Transverse colon (tissue), 4 donors: ENCODE measurements around the gene SIGLEC7. TPM values are rescaled to one million over a fixed set of nuclear protein-coding genes. Genes with fewer than 3 reads are reported as not detected.

Experiments
- DNase-seq: peaks from one replicate; pipeline ENCODE4 v3.0.0-alpha.2; 2019
- H3K27ac ChIP-seq, 4 donors: fragments of 200-600 bp; sonication (generic); 2 replicates each; pipeline ENCODE4 v1.5.1; 2016 to 2018; ENCODE audit warnings: inconsistent platforms in 4 of 4
- H3K27me3 ChIP-seq: fragments of 200-600 bp; sonication (generic); 2 replicates; pipeline ENCODE4 v1.5.1; 2017; ENCODE audit warnings: inconsistent platforms
- H3K36me3 ChIP-seq, 4 donors: fragments of 200-600 bp; sonication (generic); 2 replicates each; pipeline ENCODE4 v1.5.1; 2017 to 2019; ENCODE audit warnings: inconsistent platforms in 4 of 4
- H3K4me1 ChIP-seq, 4 donors: fragments of 200-600 bp; sonication (generic); 2 replicates each; pipeline ENCODE4 v1.5.1; 2017 to 2020; ENCODE audit warnings: inconsistent platforms in 4 of 4
- H3K4me3 ChIP-seq, 4 donors: fragments of 200-600 bp; sonication (generic); 1 replicate in 1 of 4; 2 replicates in 3 of 4; pipeline versions ENCODE4 v1.5.1 to v1.6.1; 2017 to 2019; ENCODE audit warnings: inconsistent platforms in 4 of 4
- H3K9me3 ChIP-seq, 2 donors: fragments of 200-600 bp; sonication (generic); 2 replicates each; pipeline ENCODE4 v1.5.1; 2017 to 2019; ENCODE audit warnings: inconsistent platforms in 2 of 2
- CTCF ChIP-seq, 5 experiments: fragments of 200-600 bp in 3 of 5; fragments of 450-650 bp in 2 of 5; sonication (generic) in 3 of 5; IDR thresholded peaks; 1 replicate in 2 of 5; 2 replicates in 3 of 5; pipeline ENCODE4 v1.5.1; 2016 to 2017; ENCODE audit warnings: antibody characterized with exemption in 5 of 5, inconsistent platforms in 3 of 5, mild to moderate bottlenecking in 2 of 5, moderate library complexity in 1 of 5
- EP300 ChIP-seq: sonication (generic); formaldehyde crosslinking; IDR thresholded peaks from one replicate; pipeline ENCODE4 v1.6.1; 2017; ENCODE audit warnings: antibody characterized with exemption, low read depth
- POLR2A ChIP-seq: fragments of 450-650 bp; IDR thresholded peaks from one replicate; pipeline ENCODE4 v1.6.1; 2016; ENCODE audit warnings: antibody characterized with exemption, mild to moderate bottlenecking, moderate library complexity
- POLR2AphosphoS5 ChIP-seq, 3 donors: sonication (generic); formaldehyde crosslinking; IDR thresholded peaks; one replicate each; pipeline ENCODE4 v1.6.1; 2016; ENCODE audit warnings: antibody characterized with exemption in 3 of 3
- WGBS, 2 donors: methylation state at CpG; one replicate each; pipeline ENCODE4 v1.1.5; 2018; ENCODE audit warnings: low coverage in 1 of 2; 5-methylcytosine and 5-hydroxymethylcytosine counted together
- in situ Hi-C, 4 donors: fragments of 200-750 bp; cut with MboI; loops; one replicate each; pipeline versions ENCODE4 v1.15.0 to v1.15.1; 2017; ENCODE audit warnings: low sequenced_read_pairs in 3 of 4, low pct_ligation_motif_present in 1 of 4, low pct_unique_long_range_greater_than_20kb in 1 of 4
- intact Hi-C: fragments of 100-400 bp; cut with DNase I; formaldehyde crosslinking; loops from one replicate; pipeline ENCODE4 v1.15.1; 2023; ENCODE audit warnings: low total_unique reads
- total RNA-seq, 4 donors: library from RNA; depleted of rRNA; stranded (reverse); fragments of >200 nt; gene quantifications; one replicate each; pipeline ENCODE4 v1.1.0, GENCODE V29; 2016

The SIGLEC7 gene
- total RNA-seq, 4 donors from 2014 or later = 0.82 to 2.1 TPM; not detected in 2

GRCh38 chr19:51198641-51199040 is 56.5 kb downstream of the SIGLEC7 start:
- no peak overlapping the region for H3K27ac ChIP-seq
- no peaks in the 10 kb centered on the region for H3K36me3 ChIP-seq
- DNase-seq = no peak
- H3K27me3 ChIP-seq = no peaks in the 10 kb centered on the region
- in situ Hi-C loops = no loop called here
- H3K4me1 ChIP-seq = no peaks in the 10 kb centered on the region
- no peak for TF ChIP-seq POLR2A
- TF ChIP-seq POLR2AphosphoS5 (IDR thresholded peaks at IDR 0.05) = no peak
- no peak for TF ChIP-seq CTCF (IDR thresholded peaks at IDR 0.05)
- TF ChIP-seq EP300 = no peak
- H3K9me3 ChIP-seq = no peaks in the 10 kb centered on the region
- WGBS, 2 donors = 66% methylated on average over 9 of the region's 9 CpGs; no CpG with 5 or more reads in 1 of the 2 donors
- H3K4me3 ChIP-seq = no peak overlapping the region
- intact Hi-C loops = no loop called here

GRCh38 chr19:51200071-51200666 is 58.1 kb downstream of the SIGLEC7 start:
- H3K36me3 ChIP-seq = no peaks in the 10 kb centered on the region
- intact Hi-C loops (no loop called here), in situ Hi-C loops (no loop called here)
- no peaks in the 10 kb centered on the region for H3K9me3 ChIP-seq
- TF ChIP-seq POLR2AphosphoS5 (IDR thresholded peaks at IDR 0.05) = no peak
- no peak for TF ChIP-seq CTCF (IDR thresholded peaks at IDR 0.05)
- no peak for TF ChIP-seq EP300
- no peak for TF ChIP-seq POLR2A
- no peak overlapping the region for H3K27ac ChIP-seq
- no peak for DNase-seq
- H3K27me3 ChIP-seq = no peaks in the 10 kb centered on the region
- H3K4me1 ChIP-seq = no peaks in the 10 kb centered on the region
- WGBS, 2 donors = 67 to 68% methylated on average over 7 to 10 of the region's 10 CpGs
- H3K4me3 ChIP-seq = no peak overlapping the region

GRCh38 chr19:51201712-51202111 is 59.6 kb downstream of the SIGLEC7 start:
- no peaks in the 10 kb centered on the region for H3K4me1 ChIP-seq
- no peak for DNase-seq
- H3K27ac ChIP-seq = no peak overlapping the region
- H3K4me3 ChIP-seq = no peak overlapping the region
- in situ Hi-C loops = no loop called here
- no peaks in the 10 kb centered on the region for H3K9me3 ChIP-seq
- 65% methylated on average over 2 of the region's 5 CpGs; no CpG with 5 or more reads in 1 of the 2 donors for WGBS, 2 donors
- no peaks in the 10 kb centered on the region for H3K27me3 ChIP-seq
- intact Hi-C loops = no loop called here
- no peak for TF ChIP-seq EP300
- TF ChIP-seq POLR2A = no peak
- no peak for TF ChIP-seq CTCF (IDR thresholded peaks at IDR 0.05)
- no peak for TF ChIP-seq POLR2AphosphoS5 (IDR thresholded peaks at IDR 0.05)
- no peaks in the 10 kb centered on the region for H3K36me3 ChIP-seq

Other genes starting within 250 kb of the SIGLEC7 start
- 1 to 10 TPM in 1 of 4 donors, not detected in 3; 3.0 TPM for gene KLK4, start 230.9 kb upstream of the SIGLEC7 start, total RNA-seq
- gene KLK5, start 189.3 kb upstream of the SIGLEC7 start, total RNA-seq = not detected
- gene KLK6, start 172.7 kb upstream of the SIGLEC7 start, total RNA-seq = not detected
- gene KLK7, start 158.4 kb upstream of the SIGLEC7 start, total RNA-seq = not detected
- gene KLK8, start 140.7 kb upstream of the SIGLEC7 start, total RNA-seq = not detected
- gene KLK10, start 122.6 kb upstream of the SIGLEC7 start, total RNA-seq = 1 to 10 TPM in 1 of 4 donors, under 1 TPM in 1, not detected in 2; 0.27 to 1.3 TPM
- gene KLK11, start 115.7 kb upstream of the SIGLEC7 start, total RNA-seq = under 1 TPM in 2 of 4 donors, not detected in 2; 0.55 to 0.79 TPM
- under 1 TPM in 1 of 4 donors, not detected in 3; 0.41 TPM for gene KLK12, start 107.3 kb upstream of the SIGLEC7 start, total RNA-seq
- 1 to 10 TPM in 1 of 4 donors, not detected in 3; 3.3 TPM for gene KLK13, start 77.2 kb upstream of the SIGLEC7 start, total RNA-seq
- under 1 TPM in 1 of 4 donors, not detected in 3; 0.82 TPM for gene KLK14, start 59.4 kb upstream of the SIGLEC7 start, total RNA-seq
- 10 to 100 TPM in 1 of 4 donors, 1 to 10 TPM in 3; 3.4 to 35.4 (median 7.3) TPM for gene CTU1, start 33.9 kb upstream of the SIGLEC7 start, total RNA-seq
- gene SIGLEC9, start 17.4 kb upstream of the SIGLEC7 start, total RNA-seq = 1 to 10 TPM in 2 of 4 donors, not detected in 2; 2.0 to 2.2 TPM
- gene CD33, start 82.8 kb downstream of the SIGLEC7 start, total RNA-seq = 1 to 10 TPM in 2 of 4 donors, not detected in 2; 2.5 to 2.6 TPM
- gene SIGLECL1, start 108.8 kb downstream of the SIGLEC7 start, total RNA-seq = not detected
- gene IGLON5, start 169.3 kb downstream of the SIGLEC7 start, total RNA-seq = under 1 TPM in 1 of 4 donors, not detected in 3; 0.27 TPM
- 1 to 10 TPM in 3 of 4 donors, under 1 TPM in 1; 0.60 to 2.2 (median 1.8) TPM for gene VSIG10L, start 199.8 kb downstream of the SIGLEC7 start, total RNA-seq
- gene ETFB, start 224.1 kb downstream of the SIGLEC7 start, total RNA-seq = 100 to 1,000 TPM in 2 of 4 donors, 10 to 100 TPM in 2; 56.9 to 147 (median 99.1) TPM
- not detected for gene CLDND2, start 226.7 kb downstream of the SIGLEC7 start, total RNA-seq
- 1 to 10 TPM in 2 of 4 donors, not detected in 2; 1.6 to 3.0 TPM for gene NKG7, start 230.4 kb downstream of the SIGLEC7 start, total RNA-seq
- gene LIM2, start 245.7 kb downstream of the SIGLEC7 start, total RNA-seq = not detected
- gene C19orf84, start 248.3 kb downstream of the SIGLEC7 start, total RNA-seq = not detected